Sciatic nerve (tissue), 2 donors: ENCODE measurements around the gene WDR59. TPM values are rescaled to one million over a fixed set of nuclear protein-coding genes. Genes with fewer than 3 reads are reported as not detected.

Source experiments
- ATAC-seq: fragments of 200-7000 bp; cut with Tn5 transposase; one replicate; pipeline ENCODE4 v1.9.1; 2020; ENCODE audit warnings: mild to moderate bottlenecking, moderate library complexity
- DNase-seq: peaks from one replicate; pipeline ENCODE4 v3.0.0-alpha.2; 2020; ENCODE audit warnings: low spot score
- intact Hi-C: fragments of 100-400 bp; cut with DNase I; formaldehyde crosslinking; loops from one replicate; pipeline ENCODE4 v1.14.2; 2022
- total RNA-seq: library from RNA; stranded (reverse); fragmentation: NEBNext Ultra II Directional; extraction: Animal tissue kit (Norgen Biotek cat#: 25700); gene quantifications from one replicate; pipeline ENCODE4 v1.2.1, GENCODE V29; 2021
- donor health status: DM: no; HTN: no; CAD: no.
- donor health status: DM: no; HTN: no; CAD: no.

WDR59 gene
- total RNA-seq, 1 donor from 2014 or later: 95.4 TPM

- DNase-seq (no peak), ATAC-seq (no peak)
- intact Hi-C loops: no loop called here
Measured at GRCh38 chr16:74836111-74836671, 148.7 kb downstream of the WDR59 start.

- DNase-seq (no peak), ATAC-seq (no peak)
- intact Hi-C loops: no loop called here
Measured at GRCh38 chr16:74832228-74832627, 152.7 kb downstream of the WDR59 start.

GRCh38 chr16:74831467-74831866 is 153.5 kb downstream of the WDR59 start:
- intact Hi-C loops: no loop called here
- DNase-seq: no peak
- ATAC-seq: no peak

GRCh38 chr16:74830648-74831047 is 154.3 kb downstream of the WDR59 start:
- no peak for ATAC-seq
- no peak for DNase-seq
- intact Hi-C loops: no loop called here

- intact Hi-C loops: no loop called here
- no peak for DNase-seq
- no peak for ATAC-seq
Measured at GRCh38 chr16:74829637-74830036, 155.3 kb downstream of the WDR59 start.

GRCh38 chr16:74825941-74826340 is 159.0 kb downstream of the WDR59 start:
- no peak for DNase-seq
- ATAC-seq: no peak

GRCh38 chr16:74825016-74825415 is 159.9 kb downstream of the WDR59 start:
- intact Hi-C loops: no loop called here
- DNase-seq: no peak
- ATAC-seq: no peak

More at GRCh38 chr16:74825941-74826340, 159.0 kb downstream of the WDR59 start:
- intact Hi-C loops: no loop called here

Other genes starting within 250 kb of the WDR59 start
- gene FA2H, start 210.3 kb downstream of the WDR59 start, total RNA-seq: 52.2 TPM
- gene ZNRF1, start 13.9 kb upstream of the WDR59 start, total RNA-seq: 24.6 TPM
- 12.1 TPM for gene LDHD, start 131.7 kb upstream of the WDR59 start, total RNA-seq
- gene ZFP1, start 163.4 kb upstream of the WDR59 start, total RNA-seq: 19.0 TPM
- gene CTRB2, start 222.0 kb upstream of the WDR59 start, total RNA-seq: 7.3 TPM
- gene CTRB1, start 233.9 kb upstream of the WDR59 start, total RNA-seq: 2.7 TPM